Mucosa of gallbladder (tissue), 1 donor: Measurements from ENCODE around the gene ERICH4. TPM values are rescaled to one million over a fixed set of nuclear protein-coding genes. Genes with fewer than 3 reads are reported as not detected.
"Not testable (repeated sequence)": the region's sequence is repeated elsewhere in the genome, so short reads cannot be mapped to it uniquely, and the experiment has no call there.

Source experiments
- DNase-seq: peaks from one replicate; pipeline ENCODE4 v3.0.0-alpha.2; 2020; ENCODE audit warnings: low spot score
- total RNA-seq: library from RNA; stranded (reverse); gene quantifications from one replicate; pipeline ENCODE4 v1.2.1, GENCODE V29; 2021
- donor health status: DM: no; HTN: no; CAD: no.

ERICH4 gene
- total RNA-seq, 1 donor from 2014 or later, result not detected

- DNase-seq, result not testable (repeated sequence)
Measured at GRCh38 chr19:41435376-41435775, 7.6 kb upstream of the ERICH4 start.

GRCh38 chr19:41435936-41436673 lies 6.9 kb upstream of the ERICH4 start:
- no peak for DNase-seq

GRCh38 chr19:41436674-41436951 lies 6.3 kb upstream of the ERICH4 start:
- no peak for DNase-seq

GRCh38 chr19:41437944-41438574 lies 4.9 kb upstream of the ERICH4 start:
- no peak for DNase-seq

GRCh38 chr19:41439441-41440222 lies 3.3 kb upstream of the ERICH4 start, which contains the start of gene DMAC2:
Gene DMAC2 (minus strand): TSS chr19:41439912. CDS start chr19:41439899, 13 bp downstream.
- peak; percentile 97 for DNase-seq

GRCh38 chr19:41441321-41441945 lies 1.5 kb upstream of the ERICH4 start:
- DNase-seq, result no peak

GRCh38 chr19:41443813-41444455 lies 978 bp downstream of the ERICH4 start:
- no peak for DNase-seq

GRCh38 chr19:41445575-41445974 lies 2.6 kb downstream of the ERICH4 start:
- DNase-seq, result no peak

GRCh38 chr19:41447732-41448332 lies 4.9 kb downstream of the ERICH4 start:
- no peak for DNase-seq

- peak; percentile 74 for DNase-seq
Measured at GRCh38 chr19:41449079-41449864, 6.3 kb downstream of the ERICH4 start.

GRCh38 chr19:41449865-41450178 lies 6.9 kb downstream of the ERICH4 start:
- no peak for DNase-seq

GRCh38 chr19:41452584-41453275 lies 9.8 kb downstream of the ERICH4 start:
- DNase-seq, result no peak

- no peak for DNase-seq
Measured at GRCh38 chr19:41455936-41456335, 13.0 kb downstream of the ERICH4 start.

GRCh38 chr19:41456342-41456918 lies 13.5 kb downstream of the ERICH4 start:
- DNase-seq, result no peak

- DNase-seq, result no peak
Measured at GRCh38 chr19:41457241-41457640, 14.3 kb downstream of the ERICH4 start.

GRCh38 chr19:41462497-41462896 lies 19.5 kb downstream of the ERICH4 start:
- DNase-seq, result no peak

GRCh38 chr19:41463257-41464256 lies 20.6 kb downstream of the ERICH4 start:
- not testable (repeated sequence) for DNase-seq

GRCh38 chr19:41476583-41476982 lies 33.6 kb downstream of the ERICH4 start:
- no peak for DNase-seq
